Bronchus fibroblast of lung (primary cell): ENCODE data around the gene TRIM77. TPM values are rescaled to one million over a fixed set of nuclear protein-coding genes. Genes with fewer than 3 reads are reported as not detected.

Source experiments
- total RNA-seq: library from RNA; depleted of rRNA; stranded (reverse); fragments of >200 nt; gene quantifications from 2 replicates; pipeline ENCODE4 v1.2.3, GENCODE V29; 2015

TRIM77 gene
- not detected in 2 replicates for total RNA-seq

GRCh38 chr11:89709999-89710398 lies at the start of gene TRIM77:
TSS of gene TRIM77 (plus strand) at chr11:89710299. CDS start at chr11:89710299, 0 bp downstream.

Other genes starting within 250 kb of the TRIM77 start
- gene NOX4, start 218.9 kb upstream of the TRIM77 start, total RNA-seq, result 1.3 and 3.0 TPM in 2 replicates
- gene TRIM49, start 98.3 kb downstream of the TRIM77 start, total RNA-seq, result not detected in 2 replicates
- not detected in 2 replicates for gene TRIM64B, start 168.2 kb downstream of the TRIM77 start, total RNA-seq
- gene TRIM49D1, start 211.9 kb downstream of the TRIM77 start, total RNA-seq, result not detected in 2 replicates
- not detected in 2 replicates for gene TRIM49D2, start 213.8 kb downstream of the TRIM77 start, total RNA-seq